HG02973 (cell line): ENCODE measurements around the gene SULT1C4.
"Not testable (repeated sequence)": the region's sequence is repeated elsewhere in the genome, so short reads cannot be mapped to it uniquely, and the experiment has no call there.

Experiments
- ATAC-seq: cut with Tn5 transposase; IDR thresholded peaks from one replicate; pipeline ENCODE4 v1.9.1; 2021; ENCODE audit warnings: moderate library complexity; ENCODE audit not compliant: unreplicated experiment

SULT1C4 gene

DNA sequence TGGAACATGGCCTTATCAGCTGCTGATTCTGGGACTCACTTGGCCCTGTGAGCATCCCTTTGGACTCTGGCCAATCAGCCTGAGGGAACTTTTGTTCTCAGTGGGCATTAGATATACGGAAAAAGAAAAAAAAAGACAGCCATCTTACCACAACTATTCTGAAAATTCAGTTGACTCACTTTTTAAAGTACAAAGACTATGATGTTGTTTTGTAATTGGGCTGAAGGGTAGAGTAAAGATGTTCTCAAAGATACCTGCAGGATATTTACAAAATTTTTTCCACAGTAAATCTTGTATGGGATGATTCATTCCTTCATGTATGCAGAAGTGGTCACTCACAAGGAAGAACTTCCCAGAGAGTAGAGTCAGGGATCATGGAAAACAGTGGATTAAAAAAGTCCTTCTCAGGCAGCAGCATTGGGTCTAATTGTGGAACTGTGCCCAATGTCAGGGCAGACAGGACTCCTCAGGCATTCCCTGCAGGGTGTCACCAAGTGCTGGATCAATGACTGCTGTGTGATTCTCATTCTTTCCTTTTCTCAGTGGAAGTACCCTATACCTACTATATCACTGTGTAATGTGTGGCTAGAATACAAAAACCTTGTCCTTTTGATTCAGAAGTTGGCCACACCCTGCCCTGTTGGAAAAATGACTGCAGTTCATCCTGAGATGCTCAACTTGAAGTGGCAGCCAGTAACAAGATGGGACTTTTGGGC lies 35.4 kb downstream of the SULT1C4 start:
- ATAC-seq = no peak

DNA sequence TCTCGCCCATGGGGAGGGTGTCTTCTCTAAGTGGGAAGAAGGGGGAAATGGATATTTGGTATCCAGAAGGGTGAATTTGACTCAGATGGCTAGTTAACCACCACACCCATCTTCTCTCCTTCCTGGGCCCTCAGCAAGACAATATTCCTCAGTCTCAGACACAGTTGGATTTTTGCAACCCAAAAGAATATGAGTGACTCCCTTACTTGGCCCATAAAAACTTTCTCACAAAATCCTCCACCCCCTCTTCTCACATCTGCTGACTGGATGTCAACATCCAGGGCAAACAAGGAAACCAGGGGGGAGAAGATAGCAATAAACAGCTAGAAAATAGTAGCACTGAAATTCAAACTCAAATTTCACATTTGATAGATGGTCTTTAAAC lies 35.9 kb downstream of the SULT1C4 start:
- ATAC-seq = no peak

DNA sequence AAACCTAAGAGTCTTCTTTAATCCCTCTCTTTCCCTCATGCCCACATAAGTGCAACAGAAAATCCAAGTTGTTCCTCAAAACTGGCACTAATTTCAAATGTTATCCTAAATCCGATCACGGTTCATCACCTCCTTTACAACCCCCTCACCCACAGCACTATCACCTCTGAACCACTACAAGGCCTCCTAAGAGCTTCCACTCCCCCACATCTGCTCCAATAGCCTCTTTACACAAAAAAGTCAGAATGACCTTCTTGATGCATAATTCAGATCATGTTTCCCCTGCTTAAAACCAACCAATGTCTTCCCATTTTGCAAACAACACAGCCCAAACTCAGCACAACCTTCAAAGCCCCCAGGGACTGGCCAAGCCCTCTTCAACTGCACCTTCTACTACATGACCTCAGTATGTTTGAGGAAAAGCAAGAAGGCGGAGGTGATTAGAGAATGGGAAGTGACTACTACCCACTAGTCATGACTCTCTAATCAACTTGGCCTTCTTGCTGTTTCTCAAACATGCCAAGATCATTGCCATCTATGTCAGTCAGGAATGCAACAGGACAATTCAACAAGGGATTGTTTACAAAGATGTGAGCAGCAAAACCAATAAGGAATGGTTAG lies 36.6 kb downstream of the SULT1C4 start:
- no peak for ATAC-seq

DNA sequence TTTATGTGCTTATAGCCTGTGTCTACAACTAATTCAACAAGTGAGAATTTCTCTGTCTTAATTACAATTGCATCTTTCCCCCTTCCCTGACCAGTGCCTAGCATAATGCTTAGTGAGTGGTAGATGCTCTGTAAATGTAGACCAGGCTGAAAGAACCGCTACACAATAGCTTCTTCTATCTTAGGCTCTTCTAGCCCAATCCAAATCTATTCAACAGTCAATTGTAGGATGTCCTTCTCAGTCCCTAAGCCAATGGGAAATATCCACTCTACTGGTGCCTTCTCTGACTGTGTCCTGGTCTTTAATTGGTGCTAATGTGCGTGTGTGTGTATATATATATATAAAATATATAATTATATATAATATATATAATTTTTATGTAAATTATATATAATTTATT lies 37.2 kb downstream of the SULT1C4 start:
- no peak for ATAC-seq

DNA sequence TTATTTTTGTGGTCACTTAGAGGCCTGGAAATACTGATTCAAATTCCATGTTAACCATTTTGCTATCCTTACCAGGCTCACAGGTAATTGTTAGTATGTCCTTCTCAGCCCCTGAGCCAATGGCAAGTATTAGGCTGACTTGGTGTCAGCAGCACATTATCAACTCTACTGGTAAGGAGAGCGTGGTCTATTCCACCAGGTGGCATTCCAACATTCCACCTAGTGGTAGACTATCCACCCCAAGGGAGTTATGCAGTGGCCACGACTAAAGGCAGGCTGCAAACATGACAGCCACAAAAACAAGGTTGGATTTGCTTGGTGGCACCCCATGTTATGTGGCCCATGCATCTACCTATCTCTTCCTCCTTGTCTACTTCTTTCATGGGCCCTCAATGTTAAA lies 39.5 kb downstream of the SULT1C4 start:
- no peak for ATAC-seq

DNA sequence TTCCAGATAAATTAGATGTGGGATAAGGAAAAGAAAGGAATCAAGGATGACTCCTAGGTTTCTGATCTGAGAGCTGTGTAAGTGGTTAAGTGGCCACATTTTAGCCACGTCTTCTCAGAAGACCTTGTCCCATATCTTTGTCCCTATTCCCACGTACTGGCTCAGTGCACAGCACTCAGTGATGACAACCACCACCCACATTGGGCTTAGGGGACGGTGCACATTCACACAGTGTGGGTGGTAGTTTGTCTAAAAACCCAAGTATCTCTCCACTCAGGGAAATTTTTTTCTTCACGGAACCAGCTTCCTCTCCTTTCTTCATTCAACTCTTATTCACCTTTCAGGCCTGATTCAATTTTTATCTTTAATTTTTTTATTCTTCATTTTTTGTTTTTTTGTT lies 40.7 kb downstream of the SULT1C4 start:
- no peak for ATAC-seq

DNA sequence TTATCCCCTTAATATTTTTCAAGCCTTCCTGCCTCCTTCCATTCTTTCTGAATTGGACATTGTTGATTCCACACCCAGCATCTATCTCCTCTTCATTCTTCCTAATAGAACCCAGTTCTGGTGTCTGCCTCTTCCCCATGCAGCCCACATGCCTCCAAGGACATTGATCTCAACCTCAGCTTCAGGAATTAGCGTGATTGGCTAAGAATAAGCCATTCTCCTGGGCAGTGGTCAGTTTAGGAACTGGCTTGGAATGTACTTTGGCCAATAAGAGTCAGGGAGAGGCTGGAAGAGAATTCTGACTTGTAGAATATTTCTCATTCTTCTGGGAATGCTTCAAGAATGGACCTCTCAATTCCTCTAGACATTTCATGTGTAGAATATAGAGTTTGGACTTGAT lies 45.3 kb downstream of the SULT1C4 start:
- no peak for ATAC-seq

DNA sequence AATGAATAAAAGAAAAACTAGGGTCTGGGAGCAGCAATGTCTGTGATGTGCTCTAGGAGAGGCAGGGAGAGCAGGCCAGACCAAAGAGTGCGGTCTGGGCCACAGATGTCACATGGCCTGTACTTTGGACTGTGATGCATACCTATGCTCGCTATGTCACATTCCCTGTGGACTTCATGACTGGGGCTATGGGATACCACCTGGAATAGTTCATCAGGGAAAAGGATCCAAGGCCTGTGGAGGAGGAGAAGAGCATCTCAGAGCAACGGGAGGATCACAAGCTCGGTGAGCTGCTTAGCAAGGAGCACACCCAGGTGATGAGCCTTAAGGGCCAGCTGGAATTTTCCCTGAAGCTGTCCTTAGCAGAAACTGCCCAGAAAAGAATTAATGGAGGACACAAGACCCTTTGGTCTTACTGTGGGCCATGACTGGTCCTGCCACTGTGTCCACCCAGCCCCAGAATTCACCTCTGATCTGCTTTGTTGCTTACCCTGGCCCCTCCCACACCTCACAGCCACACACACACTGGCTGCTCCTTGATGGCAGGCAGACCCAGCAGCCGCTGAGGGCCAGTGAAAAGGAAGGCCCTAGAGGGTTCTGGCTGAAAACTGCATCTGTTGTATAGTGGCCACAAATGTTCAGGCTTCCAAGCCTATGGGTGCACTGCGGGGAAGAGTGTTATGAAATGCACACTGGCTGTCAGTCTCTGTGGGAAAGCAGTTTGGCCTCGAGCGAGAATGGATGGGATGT lies 45.9 kb downstream of the SULT1C4 start:
- ATAC-seq = no peak

DNA sequence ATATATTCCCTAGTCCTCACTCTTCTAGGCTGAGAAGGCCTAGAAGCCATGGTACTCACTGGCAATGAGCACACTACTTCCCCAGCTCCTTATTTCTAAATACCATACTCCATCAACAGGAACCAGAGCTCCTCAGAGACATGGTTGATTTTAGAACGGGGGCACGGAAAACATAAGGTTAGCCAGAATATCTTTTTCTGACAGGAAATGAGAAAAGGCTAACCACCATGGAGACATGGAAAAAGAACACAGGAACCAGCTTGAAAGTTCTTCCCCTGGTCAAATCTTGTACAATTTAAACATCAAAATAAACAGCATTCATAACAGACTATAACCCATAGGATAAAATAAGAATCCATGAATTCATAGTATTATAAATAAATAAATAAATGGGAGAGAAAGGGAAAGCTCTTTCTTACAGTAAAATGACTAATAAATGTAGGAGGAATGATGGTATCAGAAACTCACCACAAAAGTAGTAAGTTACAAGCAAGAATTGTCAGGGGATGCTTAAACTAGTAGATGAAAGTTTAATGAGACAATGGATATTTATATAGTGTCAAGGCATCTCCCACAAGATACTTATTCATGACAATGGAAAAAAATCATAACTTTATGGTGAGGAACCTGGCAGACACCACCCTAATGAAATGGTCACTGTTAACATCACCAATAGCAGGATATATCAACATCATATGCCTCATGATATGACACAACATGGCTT lies 50.7 kb downstream of the SULT1C4 start:
- no peak for ATAC-seq

DNA sequence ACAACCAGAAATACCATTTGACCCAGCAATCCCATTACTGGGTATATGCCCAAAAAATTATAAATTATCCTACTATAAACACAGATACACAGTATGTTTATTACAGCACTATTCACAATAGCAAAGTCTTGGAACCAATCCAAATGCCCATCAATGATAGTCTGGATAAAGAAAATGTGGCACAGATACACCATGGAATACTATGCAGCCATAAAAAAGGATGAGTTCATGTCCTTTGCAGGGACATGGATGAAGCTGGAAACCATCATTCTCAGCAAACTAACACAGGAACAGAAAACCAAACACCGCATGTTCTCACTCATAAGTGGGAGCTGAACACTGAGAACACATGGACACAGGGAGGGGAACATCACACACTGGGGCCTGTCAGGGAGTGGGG lies 57.8 kb downstream of the SULT1C4 start:
- not testable (repeated sequence) for ATAC-seq

DNA sequence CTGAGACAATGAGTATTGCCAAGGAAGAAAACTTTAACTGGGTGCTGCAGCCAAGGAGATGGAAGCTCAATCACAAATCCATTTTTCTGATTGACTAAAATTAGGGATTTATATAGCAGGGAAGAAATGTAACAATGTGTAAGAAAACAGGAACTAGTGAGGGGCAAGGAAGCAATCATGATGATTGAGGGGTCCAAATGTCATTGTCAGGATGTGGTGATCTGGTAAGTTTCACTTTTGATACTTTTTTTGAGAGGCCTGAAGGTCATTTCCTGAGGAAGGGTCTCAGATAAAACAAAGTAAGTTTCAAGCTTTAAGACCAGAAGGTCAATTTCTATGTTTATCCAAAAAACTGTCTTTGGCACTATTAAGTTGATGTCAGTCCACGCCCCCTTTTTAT lies 59.2 kb downstream of the SULT1C4 start:
- ATAC-seq = no peak
